Activated T-helper 9 cell treated with anti-CD3 and anti-CD28 coated beads, Interleukin-2, amount 50 U/mL, for 16 hours (primary cell): Measurements from ENCODE around the gene KIAA1217.

Experiments used
- DNase-seq: peaks from one replicate; pipeline ENCODE4 v3.0.0-alpha.2; 2020; ENCODE audit warnings: low read depth

Gene KIAA1217

DNA sequence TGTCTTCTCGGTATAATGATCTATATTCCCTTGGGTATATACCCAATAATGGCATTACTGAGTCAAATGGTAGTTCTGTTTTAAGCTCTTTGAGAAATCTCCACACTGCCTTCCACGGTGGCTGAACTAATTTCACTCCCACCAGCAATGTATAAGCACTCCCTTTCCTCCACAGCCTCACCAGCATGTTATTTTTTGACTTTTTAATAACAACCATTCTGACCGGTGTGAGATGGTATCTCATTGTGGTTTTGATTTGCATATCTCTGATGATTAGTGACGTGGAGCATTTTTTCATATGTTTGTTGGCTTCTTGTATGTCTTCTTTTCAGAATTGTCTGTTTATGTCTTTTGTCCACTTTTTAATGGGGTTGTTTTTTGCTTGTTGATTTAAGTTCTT lies 33.6 kb downstream of the KIAA1217 start:
- no peak for DNase-seq

DNA sequence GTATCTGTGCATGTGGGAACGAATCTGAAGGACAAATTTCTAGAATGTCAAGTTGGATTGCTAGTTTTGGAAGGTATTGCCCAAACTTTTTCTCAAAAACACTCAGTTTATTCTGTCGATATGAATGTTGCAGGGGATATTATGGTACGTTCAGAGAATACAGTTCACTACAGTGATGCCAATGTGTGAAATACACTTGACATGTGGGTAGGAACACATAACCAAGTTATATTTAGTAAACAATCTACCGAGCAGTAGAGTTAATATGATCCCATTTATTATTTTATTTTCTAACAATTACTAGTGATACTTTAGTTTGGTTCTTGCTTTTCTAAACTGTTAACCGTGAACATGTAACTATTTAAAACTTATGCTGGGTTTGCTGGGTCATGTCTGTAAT lies 37.4 kb downstream of the KIAA1217 start:
- DNase-seq = no peak

DNA sequence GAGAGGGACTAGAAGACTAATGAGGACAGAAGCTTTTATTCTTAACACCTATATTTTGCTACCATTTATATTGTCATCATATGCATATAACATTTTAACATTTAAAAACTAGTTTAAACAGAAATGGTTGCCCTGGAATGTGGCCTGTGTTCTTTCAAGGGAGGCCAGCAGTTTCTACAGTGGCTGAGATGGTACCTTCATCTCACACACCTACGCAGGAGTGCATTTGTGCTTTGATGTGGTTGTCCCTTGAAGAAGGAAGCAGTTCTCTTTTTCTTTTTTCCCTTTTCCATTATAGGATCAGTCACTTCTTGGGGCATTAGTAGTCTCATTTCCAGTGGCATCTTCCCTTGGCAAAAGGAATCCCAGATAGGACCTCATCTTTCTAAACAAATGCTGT lies 38.9 kb downstream of the KIAA1217 start:
- no peak for DNase-seq

DNA sequence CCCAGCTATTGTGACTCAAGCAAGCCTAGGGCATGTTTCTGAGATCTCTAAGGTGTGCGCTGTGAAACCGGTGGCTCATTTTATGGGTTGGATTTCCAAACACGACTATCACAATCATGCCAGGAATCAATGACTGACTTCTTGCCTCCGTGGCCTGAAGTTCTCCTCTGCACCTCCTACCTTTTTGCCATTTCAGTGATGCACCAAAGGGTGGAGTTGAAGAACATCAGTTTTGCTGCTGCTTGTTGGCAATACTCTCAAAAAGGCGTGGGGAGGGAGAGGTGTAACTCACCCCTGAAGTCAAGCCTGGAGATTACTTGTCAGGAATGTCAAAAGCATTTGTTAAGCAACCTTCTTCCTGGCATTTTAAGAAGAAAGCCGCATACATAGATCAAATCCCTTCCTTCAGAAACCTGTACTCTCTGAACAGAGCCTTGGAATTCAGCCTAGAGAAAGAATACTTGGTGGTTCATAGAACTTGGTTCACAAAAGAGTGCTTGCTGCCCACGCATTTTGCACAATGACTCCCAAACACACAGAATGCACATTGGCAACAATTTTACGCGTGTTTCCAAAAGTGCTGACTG lies 41.0 kb downstream of the KIAA1217 start:
- no peak for DNase-seq

DNA sequence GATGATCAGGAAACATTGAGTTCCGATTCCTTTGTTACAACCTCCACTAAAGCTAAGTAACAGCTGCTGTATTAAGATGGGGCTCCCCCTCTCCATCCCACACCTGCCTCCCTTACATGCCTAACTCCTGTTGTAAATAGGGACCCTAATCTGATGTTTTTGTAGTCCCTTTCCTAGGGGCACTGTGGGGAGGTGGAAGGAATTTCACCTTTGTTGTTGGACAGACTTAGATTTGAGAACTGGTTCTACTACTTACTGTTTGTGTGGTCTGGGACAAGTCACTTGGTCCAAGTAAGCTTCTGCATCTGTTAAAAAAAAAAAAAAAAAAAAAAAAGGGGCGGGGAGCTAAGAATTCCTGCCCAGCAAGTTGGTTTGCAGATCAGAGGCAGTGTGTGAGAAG lies 42.6 kb downstream of the KIAA1217 start:
- DNase-seq = no peak

DNA sequence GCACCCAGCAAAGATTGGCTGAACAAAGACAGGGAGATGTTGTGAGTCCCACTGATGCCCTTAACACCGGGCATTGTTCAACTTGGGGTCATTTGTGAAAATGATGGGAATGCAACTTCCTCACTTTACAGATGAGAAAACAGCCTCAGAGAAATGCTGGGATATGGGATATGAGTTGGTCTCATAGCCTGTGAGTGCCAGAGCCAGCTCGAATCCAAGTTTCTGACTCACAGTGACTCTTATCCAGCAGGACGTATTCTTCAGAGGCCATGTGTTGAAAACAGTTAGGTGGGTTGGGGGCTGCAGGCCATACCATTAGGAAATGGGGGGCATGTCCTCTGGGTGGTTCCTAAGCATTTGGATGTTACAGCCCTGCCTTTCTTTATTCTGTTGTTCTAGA lies 45.2 kb downstream of the KIAA1217 start:
- no peak for DNase-seq

DNA sequence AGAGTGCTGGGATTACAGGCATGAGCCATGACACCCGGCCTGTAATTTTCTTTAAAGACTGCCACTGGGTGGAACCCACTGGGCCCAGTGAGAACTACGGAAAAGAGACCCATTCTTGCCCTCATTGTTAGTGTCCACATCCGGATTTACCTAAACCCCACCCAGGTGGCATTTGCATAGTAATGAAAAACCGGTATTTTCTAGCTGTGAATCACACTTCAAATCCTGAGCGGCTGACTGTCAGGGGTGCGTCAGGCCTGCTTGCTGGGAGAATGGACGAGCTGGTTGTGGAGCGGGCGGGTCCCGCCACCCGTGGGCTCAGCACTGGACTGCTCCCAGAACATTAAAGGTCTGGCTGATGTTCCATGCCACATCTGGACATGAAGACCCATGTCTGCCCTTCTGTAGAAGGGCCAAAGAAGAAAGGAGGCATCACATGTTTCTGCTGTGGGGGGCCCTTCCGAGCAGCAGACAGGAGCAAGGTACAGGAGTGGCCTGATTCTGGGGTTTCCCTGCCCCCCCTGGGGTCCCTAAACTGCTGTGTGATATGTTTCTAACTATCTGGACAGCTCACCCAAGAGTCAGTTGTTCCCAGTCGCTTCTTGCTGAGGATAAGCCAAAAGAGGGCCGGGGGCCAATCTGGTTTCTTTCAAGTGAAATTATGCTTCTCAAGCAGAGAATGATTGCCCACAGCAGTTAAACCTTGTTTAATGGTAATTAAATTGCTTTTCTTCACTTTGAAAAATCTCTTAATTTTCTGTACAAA lies 46.4 kb downstream of the KIAA1217 start:
- DNase-seq = no peak

DNA sequence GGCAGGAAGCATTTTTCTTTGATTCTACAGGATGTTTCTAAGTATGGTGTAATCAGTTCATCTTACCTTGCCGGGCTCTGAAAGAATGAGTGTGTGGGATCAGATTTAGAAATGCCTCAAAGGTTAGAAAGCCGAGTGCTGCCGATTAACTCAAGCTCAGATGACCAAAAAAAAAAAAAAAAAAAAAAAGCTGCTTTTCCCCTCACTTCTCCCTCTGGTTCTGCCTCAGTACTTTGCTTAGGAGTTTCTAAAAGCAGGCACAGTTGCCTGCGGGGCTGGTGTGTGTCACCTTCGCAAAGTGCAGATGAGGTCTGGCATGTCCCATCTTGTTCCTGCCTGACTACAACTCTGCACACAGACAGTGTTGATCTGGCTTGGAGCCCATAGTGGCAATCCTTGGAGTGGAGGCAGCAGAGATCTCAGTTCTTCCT lies 47.0 kb downstream of the KIAA1217 start:
- DNase-seq = no peak

DNA sequence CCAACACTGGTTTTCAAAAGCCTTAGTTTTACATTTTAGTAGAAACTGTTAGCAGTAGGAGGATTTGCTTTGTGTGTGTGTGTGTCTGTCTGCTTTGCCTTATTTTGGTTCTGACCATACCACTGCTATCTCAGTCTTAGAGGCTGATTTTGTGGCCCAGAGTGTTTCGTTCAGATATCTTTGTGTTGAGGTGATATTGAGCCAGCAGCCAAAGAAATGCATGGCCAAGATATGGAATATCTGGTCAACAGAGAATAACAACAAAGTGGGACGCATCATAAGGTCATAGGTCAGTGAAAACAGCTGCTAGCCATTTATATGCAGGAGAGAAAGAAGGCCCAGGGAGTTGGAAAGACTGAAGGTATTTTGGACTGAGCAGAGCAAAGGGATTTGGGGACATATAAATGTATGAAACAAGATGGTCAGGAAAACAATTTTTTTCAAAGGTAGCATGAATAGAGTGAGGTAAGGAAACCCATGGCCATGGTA lies 47.7 kb downstream of the KIAA1217 start:
- no peak for DNase-seq

DNA sequence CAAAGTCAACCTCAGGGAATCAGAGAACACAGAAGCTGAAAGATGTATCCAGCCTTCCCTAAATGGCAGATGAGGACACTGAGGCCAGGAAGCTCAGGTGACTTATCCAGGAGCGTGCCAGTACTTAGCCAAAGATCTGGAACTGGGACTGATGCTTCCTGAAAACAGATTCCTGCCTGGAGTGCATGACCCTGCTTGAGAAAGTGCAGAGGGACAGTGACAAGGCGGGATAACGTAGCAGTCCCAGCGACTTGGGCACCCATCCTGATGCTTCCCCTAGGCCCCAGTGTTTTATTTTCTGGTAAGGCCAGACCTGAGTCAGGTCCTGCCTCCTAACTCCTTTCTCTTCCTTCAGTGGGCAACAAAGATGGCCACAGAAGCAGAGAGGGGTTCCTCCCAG lies 48.6 kb downstream of the KIAA1217 start:
- no peak for DNase-seq

DNA sequence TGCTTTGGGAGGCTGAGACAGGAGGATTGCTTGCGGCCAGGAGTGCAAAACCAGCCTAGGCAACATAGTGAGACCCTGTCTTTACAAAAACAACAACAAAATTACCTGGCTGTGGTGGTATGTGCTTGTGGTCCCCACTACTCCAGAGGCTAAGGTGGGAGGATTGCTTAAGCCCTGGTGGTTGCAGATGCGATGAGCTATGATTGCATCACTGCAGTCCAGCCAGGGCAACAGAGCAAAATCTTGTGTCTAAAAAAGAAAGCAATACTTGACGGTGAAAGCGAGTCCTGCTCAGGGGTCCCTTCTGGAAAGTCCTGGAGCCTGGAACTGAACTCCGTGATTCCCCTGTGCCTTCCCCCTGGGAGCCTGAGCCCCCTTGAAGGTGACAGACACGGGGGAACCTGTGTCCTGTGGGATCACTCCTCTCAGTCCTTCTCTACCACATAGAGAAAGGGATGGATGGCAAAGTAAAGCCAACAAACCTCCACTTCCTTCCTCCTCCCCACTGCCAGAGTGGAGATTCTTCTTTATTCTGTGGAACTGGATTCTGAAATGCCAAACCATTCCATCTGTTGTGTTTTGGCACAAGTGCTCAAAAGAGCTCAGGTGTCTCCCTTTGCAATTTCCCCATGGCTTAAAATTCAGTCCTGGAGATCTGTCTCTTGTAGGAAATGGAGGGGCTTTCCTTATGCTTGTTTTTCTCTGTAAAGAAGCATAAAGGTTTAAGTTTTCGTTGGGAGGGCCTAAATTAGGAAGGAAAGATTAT lies 50.6 kb downstream of the KIAA1217 start:
- no peak for DNase-seq

DNA sequence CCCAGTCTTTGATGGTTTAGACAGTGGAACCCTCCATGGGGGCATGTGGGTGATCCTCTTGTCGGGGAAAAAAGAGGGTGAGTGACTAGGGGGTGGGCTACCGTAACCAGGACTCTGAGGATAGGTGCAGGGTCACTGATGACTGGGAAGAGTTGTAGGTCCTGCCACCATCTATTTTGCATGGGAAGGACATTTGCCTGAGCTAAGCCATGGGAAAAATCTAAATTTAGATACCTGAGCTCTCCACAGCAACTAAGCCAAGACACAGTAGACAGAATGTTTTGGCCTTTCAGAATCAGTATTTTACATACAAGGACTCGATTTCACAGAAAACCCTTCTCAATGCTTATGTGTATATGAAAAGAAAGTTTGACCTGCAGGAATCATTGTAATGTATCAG lies 52.7 kb downstream of the KIAA1217 start:
- no peak for DNase-seq

DNA sequence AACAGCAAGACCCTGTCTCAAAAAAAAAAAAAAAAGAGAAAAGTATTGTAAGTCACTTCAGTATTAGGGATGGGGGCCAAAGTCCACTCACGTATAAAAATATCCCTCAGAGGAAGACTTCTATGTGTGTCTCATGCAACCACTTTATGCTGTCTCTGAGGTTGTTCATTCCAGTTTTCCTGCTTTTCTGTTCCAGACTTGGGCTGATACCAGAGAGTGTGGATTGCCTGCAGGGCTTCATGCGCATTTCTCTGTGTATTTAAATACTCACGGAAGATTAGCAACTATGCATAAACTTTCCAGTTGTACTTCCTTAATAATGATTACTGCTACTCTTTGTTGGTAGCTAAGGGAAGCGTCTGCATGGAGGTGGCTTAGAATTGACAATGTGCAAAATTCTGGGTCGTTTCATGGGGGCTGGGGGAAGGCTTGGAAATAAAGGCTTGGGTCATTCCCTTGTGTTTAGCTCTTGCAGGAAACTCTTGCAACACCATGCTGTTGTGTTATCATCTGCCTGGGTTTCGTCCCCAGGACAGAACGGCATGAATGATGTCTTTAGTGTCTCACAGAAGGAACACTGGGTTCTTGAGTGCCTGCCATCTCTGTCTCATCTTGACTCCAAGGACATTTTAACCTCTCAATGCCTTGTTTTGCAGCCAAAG lies 54.1 kb downstream of the KIAA1217 start:
- no peak for DNase-seq

DNA sequence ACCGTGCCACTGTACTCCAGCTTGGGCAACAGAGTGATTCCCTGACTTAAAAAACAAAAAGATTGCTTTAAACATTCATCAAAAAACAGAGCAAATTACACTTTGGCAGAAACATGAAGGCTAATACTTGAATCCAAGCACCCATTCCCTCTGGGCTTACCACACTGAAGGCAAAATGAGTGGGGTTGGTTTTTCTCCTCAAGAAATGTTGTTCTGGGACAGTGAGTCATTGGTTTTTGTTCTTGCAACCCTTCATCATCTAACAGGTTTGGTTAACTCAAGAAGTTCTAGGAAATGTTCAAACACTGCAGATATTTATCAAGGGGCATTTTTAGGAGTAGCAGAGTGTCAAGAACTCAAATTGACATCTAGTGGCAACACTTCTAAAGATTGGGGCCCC lies 60.5 kb downstream of the KIAA1217 start:
- DNase-seq = no peak

DNA sequence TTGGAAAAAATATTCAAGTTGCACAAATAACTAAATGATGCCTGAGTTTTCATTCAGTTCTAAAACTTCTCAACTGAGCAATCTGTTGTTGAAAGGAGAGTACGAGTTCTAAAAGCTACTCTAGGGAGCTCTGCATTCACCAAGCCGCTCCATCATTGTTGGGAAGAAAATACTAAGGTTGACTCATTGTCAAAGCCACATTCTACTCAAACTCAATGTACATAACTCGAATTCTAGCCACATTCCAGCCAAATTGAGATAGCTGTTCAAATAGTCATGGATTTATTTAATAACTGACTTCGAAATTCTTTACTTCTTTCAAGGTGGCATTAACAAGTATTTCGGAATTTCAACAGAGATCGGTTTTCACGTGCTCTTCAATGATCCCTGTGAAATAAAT lies 63.4 kb downstream of the KIAA1217 start:
- no peak for DNase-seq

DNA sequence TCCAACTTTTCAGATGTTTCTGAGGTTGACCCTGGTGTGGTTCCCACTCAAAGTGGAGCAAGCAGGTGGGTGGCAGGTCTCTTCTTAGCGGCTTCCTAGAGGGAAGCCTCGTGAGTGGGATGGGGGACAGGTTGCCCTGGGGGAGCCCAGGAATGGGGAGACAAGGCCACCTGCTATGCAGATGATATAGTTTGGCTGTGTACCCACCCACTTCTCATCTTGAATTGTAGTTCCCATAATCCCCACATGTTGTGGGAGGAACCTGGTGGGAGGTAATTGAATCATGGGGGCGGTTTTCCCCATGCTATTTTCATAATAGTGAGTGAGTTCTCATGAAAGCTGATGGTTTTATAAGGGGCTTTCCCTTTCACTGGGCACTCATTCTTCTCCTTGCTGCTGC lies 68.3 kb downstream of the KIAA1217 start:
- no peak for DNase-seq

DNA sequence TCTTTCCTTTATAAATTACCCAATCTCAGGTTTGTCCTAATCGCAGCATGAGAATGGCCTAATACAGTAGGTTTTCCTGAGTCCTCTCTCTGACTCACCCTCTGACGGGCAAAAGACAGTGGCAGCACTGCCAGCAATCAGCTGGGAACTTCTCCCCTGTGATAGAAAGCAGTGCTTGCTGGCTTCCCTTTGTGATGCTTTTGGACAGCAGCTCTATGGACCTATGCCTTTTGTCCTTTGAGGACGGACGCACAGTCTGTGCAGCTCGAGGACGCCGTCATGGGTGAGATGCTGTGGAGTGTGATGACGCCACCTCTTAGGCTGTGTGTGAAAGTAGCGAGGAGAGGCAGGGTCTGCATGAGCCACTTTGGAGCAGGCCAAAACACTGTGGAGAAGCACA lies 68.8 kb downstream of the KIAA1217 start:
- DNase-seq = no peak

DNA sequence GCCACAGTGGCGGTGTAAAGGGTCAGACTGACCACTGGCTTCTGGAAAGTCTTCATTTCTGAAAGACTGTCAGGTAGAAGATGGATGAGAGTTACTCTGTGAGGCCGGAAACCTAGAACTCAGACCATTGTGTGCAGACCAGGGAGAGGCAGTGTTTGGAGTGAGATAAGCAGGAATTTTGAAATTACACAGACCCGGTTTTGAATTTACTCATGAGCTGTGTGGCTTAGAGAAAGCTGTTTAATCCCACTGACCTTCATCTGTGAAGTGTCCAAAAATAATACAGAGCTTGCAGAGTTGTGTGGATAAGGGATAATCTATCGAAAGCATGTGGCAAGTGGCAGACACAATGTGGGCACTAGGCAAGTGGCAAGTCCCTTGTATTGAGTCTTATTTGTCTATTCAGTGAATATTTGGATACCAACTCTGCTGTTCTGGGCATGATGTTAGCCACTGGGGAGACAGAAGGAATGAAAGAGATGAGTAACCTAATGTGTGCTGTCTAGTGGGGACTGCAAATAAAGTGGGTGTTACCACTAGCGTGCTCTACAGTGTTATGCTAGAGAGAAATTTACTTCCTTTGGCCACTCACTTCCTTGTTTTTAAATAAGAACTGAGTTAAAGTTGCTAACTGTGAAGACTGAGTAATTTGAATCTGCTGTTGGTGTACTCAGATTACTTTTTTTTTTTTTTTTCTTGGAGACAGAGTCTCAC lies 69.4 kb downstream of the KIAA1217 start:
- DNase-seq = no peak

DNA sequence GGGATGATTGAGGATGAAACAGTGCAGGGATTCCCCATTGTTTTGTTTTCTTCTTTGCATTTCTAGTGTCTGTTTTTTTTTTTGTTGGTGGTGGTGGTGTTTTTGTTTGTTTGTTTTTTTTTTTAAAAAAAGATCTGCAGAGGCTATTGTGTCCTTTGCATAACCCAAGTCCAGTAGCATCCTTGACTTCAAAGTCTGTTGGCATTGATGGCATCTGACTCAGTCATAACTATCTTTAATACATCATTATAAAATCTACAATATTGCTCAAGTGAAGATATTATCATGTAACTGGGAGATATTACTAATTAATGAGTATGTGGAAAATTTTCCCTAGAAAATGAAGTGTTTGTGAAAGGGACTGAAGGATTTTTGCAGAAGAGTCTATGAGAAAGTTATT lies 70.2 kb downstream of the KIAA1217 start:
- no peak for DNase-seq

DNA sequence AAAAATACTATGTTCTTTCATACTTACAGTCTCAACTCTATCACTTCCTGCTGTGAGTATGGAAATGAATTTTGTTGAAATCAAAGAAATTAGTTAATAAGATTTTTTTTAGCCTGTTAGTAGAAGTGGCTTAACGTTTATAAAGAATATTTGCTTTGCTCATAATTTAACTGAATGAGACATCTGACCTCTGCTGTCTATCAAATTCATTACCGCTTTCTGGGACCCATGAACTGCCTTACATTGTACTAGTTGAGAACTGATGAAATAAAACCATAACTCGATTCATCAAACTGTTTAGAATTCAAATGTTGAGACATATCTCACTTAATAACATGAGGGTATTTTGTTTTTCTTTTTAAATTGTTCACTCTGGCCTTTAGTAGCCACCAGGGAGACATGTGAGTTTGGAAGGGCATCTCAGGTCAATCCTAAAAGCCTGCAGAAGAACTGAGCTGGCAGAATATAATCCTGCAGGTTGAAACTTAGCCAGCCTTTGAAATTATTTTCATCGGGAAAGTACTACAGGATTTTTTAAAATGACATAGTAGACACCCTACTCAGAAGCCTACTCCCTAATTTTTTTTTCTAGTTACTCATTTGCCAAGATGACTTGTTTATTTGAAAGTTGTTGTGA lies 78.7 kb downstream of the KIAA1217 start:
- DNase-seq = no peak

DNA sequence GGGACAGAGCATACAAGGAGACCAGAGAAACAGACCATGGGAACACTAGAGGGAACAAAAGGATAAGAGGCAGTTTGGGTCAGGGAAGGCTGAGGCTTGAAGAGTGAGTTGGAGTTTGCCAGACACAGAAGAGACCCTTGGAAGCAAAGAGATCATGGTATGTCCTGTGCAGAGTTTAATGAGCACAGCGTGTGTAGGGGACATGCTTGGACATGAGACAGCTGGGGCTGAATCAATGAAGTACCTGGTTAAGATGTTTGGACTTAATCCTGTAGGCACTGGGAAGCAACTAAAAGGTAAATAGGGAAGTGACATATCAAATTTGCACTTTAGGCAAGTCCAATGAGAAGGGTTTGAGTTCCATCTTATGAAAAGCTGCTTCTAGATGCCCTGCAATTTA lies 79.6 kb downstream of the KIAA1217 start:
- no peak for DNase-seq
